ENCODE data around the gene CARHSP1.
"Not testable (repeated sequence)": the region's sequence is repeated elsewhere in the genome, so short reads cannot be mapped to it uniquely, and the experiment has no call there.

The CARHSP1 gene

DNA sequence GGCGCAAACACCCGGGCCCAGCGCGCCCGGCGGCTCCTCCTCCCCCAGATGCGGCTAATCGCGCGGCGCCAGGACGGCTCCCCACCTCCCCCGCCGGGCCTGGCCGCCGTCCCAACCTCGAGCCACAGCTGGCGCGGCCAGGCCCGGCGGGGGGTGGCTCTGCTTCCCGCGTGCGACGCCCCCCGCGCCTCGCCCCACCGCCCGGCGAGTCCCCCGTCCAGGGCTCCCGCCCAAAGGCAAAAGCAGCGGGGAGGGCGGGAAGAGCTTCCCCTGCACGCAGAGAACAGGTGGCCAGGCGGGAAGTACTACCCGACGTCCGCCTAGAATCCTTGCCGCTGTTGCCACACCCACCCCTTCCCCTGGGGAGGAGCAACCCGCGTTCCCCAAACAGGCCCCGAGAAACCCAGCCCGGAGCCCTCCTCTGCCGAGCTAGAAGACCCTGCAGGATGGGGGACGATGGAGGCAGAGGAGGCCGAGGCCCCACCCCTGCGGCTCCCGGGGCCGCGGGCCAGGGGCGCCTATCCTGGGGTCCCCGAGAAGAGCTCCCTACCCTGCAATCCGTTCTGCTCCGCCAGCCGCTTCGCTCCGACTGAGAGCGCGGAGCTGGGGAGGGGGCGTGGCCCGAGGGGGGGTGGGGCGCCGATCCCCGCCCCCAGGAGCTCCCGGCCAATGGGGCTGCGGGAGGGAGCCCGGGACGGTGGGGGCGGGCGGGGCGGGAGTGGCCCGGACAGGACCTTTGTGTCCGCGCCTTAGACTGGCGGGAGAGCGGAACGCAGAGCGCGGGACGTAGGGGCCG lies at the start of gene CARHSP1:
CARHSP1 (minus strand) TSS at position 591 of the 796 bp plus-strand sequence. CDS start 9,678 bp downstream, outside the sequence.
- DNase-seq = peak; percentile 90
- peaks cover 23% of the 10 kb centered on the region for H3K36me3 Mint-ChIP-seq (ENCODE audit: low read depth)
- no peaks in the 10 kb centered on the region for H3K27me3 Mint-ChIP-seq
- peaks cover 51% of the 10 kb centered on the region for H3K4me1 Mint-ChIP-seq (ENCODE audit: low read depth)
- no peaks in the 10 kb centered on the region for H3K9me3 Mint-ChIP-seq
- H3K4me3 Mint-ChIP-seq = peak within 1 kb of the TSS; percentile 89
- peak within 1 kb of the TSS; percentile 94 for H3K27ac Mint-ChIP-seq

- H3K4me3 Mint-ChIP-seq, H3K9me3 Mint-ChIP-seq, DNase-seq, H3K27me3 Mint-ChIP-seq: not testable (repeated sequence)
- H3K36me3 Mint-ChIP-seq (ENCODE audit: low read depth) = peaks cover 97% of the 10 kb centered on the region
- H3K4me1 Mint-ChIP-seq (ENCODE audit: low read depth) = peaks cover 55% of the 10 kb centered on the region
- H3K27ac Mint-ChIP-seq = peak overlapping the region; percentile 47
Observed at GRCh38 chr16:8917336-8917735, 48.5 kb upstream of the CARHSP1 start.

DNA sequence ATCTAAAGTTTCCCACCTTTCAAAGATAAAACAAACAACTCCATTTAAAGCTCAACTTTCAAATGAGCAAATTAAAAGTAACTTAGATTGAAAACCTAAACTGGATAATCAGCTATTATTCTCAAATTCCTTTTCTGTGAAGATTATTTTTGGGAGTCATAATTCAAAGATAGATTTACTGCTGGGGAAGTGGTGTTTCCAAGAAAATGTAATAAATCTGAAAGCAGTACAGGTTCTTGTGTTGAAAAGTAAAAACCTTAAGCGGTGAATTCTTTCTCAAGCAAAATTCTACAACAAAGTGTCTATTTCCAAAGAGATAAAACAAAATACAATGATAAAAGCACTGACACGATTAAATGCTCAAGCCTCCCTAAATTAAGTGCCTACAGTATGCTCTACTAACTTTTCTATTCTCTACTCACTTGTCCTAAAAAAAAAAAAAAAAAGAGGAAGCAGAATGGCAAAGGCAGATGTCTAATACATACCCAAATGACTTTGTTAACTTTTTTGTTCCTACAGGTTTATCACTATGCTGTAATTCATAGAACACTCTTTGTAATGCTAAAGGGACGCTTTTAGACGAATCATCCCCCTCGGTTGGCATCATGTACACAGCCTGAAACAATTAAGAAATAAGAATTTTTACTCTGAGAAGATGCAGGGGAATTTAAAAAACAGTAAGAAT lies 47.9 kb upstream of the CARHSP1 start:
- Mint-ChIP-seq H3K4me3 (no peak overlapping the region), H3K36me3 (ENCODE audit: low read depth) (peaks cover 97% of the 10 kb centered on the region), H3K9me3 (no peaks in the 10 kb centered on the region), H3K27me3 (no peaks in the 10 kb centered on the region), H3K27ac (peak overlapping the region; percentile 72), H3K4me1 (ENCODE audit: low read depth) (peaks cover 49% of the 10 kb centered on the region)
- no peak for DNase-seq

GRCh38 chr16:8915722-8916301 lies 47.0 kb upstream of the CARHSP1 start:
- H3K27ac Mint-ChIP-seq = peak overlapping the region; percentile 66
- no peak for DNase-seq
- H3K4me1 Mint-ChIP-seq (ENCODE audit: low read depth) = peaks cover 48% of the 10 kb centered on the region
- H3K9me3 Mint-ChIP-seq = no peaks in the 10 kb centered on the region
- no peaks in the 10 kb centered on the region for H3K27me3 Mint-ChIP-seq
- no peak overlapping the region for H3K4me3 Mint-ChIP-seq
- H3K36me3 Mint-ChIP-seq (ENCODE audit: low read depth) = peaks cover 97% of the 10 kb centered on the region

GRCh38 chr16:8914098-8914497 lies 45.3 kb upstream of the CARHSP1 start:
- Mint-ChIP-seq H3K36me3 (ENCODE audit: low read depth) (peaks cover 97% of the 10 kb centered on the region), H3K4me1 (ENCODE audit: low read depth) (peaks cover 39% of the 10 kb centered on the region), H3K9me3 (no peaks in the 10 kb centered on the region), H3K4me3 (no peak overlapping the region), H3K27me3 (no peaks in the 10 kb centered on the region), H3K27ac (peak overlapping the region; percentile 70)
- DNase-seq = no peak

DNA sequence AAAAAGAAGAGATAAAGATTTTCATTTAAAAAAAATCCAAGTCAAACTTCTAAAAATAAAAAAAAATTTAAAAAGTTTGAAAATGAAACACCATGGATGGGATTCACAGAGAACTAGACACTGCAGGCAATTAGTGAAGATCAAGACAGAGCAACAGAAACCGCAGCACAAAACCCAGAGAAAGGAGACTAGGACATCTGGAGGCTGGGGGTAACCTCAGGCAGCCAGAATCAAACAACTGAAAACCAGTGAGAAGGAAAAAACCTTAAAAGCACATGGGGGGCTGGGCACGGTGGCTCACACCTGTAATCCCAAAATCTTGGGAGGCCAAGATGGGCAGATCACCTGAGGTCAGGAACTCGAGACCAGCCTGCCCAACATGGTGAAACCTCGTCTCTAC lies 44.0 kb upstream of the CARHSP1 start:
- Mint-ChIP-seq H3K27ac (peak overlapping the region; percentile 70), H3K27me3 (no peaks in the 10 kb centered on the region), H3K9me3 (no peaks in the 10 kb centered on the region), H3K4me3 (no peak overlapping the region), H3K4me1 (ENCODE audit: low read depth) (peaks cover 36% of the 10 kb centered on the region), H3K36me3 (ENCODE audit: low read depth) (peaks cover 97% of the 10 kb centered on the region)
- no peak for DNase-seq

GRCh38 chr16:8910811-8911210 lies 42.0 kb upstream of the CARHSP1 start:
- peaks cover 39% of the 10 kb centered on the region for H3K4me1 Mint-ChIP-seq (ENCODE audit: low read depth)
- H3K4me3 Mint-ChIP-seq = no peak overlapping the region
- DNase-seq = no peak
- H3K9me3 Mint-ChIP-seq = no peaks in the 10 kb centered on the region
- peak overlapping the region; percentile 78 for H3K27ac Mint-ChIP-seq
- H3K27me3 Mint-ChIP-seq = no peaks in the 10 kb centered on the region
- H3K36me3 Mint-ChIP-seq (ENCODE audit: low read depth) = peaks cover 95% of the 10 kb centered on the region

- peak overlapping the region; percentile 87 for H3K27ac Mint-ChIP-seq
- no peaks in the 10 kb centered on the region for H3K27me3 Mint-ChIP-seq
- no peak for DNase-seq
- peaks cover 34% of the 10 kb centered on the region for H3K4me1 Mint-ChIP-seq (ENCODE audit: low read depth)
- no peaks in the 10 kb centered on the region for H3K9me3 Mint-ChIP-seq
- H3K36me3 Mint-ChIP-seq (ENCODE audit: low read depth) = peaks cover 94% of the 10 kb centered on the region
- H3K4me3 Mint-ChIP-seq = no peak overlapping the region
Observed at GRCh38 chr16:8908810-8909468, 40.1 kb upstream of the CARHSP1 start.

- H3K4me1 Mint-ChIP-seq (ENCODE audit: low read depth) = peaks cover 28% of the 10 kb centered on the region
- H3K27me3 Mint-ChIP-seq = no peaks in the 10 kb centered on the region
- peaks cover 95% of the 10 kb centered on the region for H3K36me3 Mint-ChIP-seq (ENCODE audit: low read depth)
- H3K4me3 Mint-ChIP-seq = no peak overlapping the region
- H3K27ac Mint-ChIP-seq = peak overlapping the region; percentile 87
- H3K9me3 Mint-ChIP-seq = no peaks in the 10 kb centered on the region
- no peak for DNase-seq
Observed at GRCh38 chr16:8907096-8907495, 38.3 kb upstream of the CARHSP1 start.

DNA sequence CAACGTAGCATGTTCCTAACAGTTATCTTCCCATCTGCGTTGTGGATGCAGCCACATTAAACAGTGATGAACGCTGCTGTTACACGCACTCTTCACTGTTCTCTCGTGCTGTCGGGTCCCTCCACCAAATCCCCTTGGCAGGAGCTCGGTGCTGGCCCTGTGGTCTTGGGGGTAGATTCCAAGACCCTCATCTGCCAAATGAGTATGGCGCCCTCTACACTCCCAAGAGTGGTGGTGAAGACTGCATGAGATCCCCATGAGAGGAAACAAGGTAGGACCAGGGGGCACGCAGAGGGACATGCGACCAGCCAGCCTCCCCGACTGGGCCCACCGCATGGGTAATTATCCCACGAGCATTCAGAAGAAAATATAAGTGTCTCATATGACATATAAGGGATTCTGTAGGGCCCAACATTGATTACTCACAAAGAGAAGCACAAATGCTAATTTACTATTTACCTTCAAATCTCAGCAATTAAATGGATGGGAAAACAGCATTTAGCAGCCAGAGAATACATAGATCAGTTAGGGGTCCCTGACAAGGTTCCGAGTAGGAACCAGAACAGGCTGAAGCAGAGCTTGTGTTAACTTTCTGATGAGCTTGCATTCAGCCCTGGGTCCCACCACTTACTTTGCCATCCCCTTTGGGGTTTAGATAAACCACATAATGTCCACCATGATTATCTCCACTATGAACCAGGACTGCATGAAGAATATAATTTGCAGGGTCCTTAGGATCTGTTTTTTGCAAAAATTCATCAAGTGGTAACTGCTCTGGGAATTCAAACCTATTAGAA lies 37.2 kb upstream of the CARHSP1 start:
- H3K27ac Mint-ChIP-seq = peak overlapping the region; percentile 68
- H3K27me3 Mint-ChIP-seq = no peaks in the 10 kb centered on the region
- H3K9me3 Mint-ChIP-seq = no peaks in the 10 kb centered on the region
- no peak overlapping the region for H3K4me3 Mint-ChIP-seq
- H3K36me3 Mint-ChIP-seq (ENCODE audit: low read depth) = peaks cover 95% of the 10 kb centered on the region
- no peak for DNase-seq
- H3K4me1 Mint-ChIP-seq (ENCODE audit: low read depth) = peaks cover 21% of the 10 kb centered on the region

GRCh38 chr16:8905168-8905762 lies 36.5 kb upstream of the CARHSP1 start:
- H3K36me3 Mint-ChIP-seq (ENCODE audit: low read depth) = peaks cover 95% of the 10 kb centered on the region
- H3K4me1 Mint-ChIP-seq (ENCODE audit: low read depth) = peaks cover 14% of the 10 kb centered on the region
- H3K9me3 Mint-ChIP-seq = no peaks in the 10 kb centered on the region
- H3K4me3 Mint-ChIP-seq = no peak overlapping the region
- H3K27ac Mint-ChIP-seq = peak overlapping the region; percentile 68
- DNase-seq = no peak
- H3K27me3 Mint-ChIP-seq = no peaks in the 10 kb centered on the region

DNA sequence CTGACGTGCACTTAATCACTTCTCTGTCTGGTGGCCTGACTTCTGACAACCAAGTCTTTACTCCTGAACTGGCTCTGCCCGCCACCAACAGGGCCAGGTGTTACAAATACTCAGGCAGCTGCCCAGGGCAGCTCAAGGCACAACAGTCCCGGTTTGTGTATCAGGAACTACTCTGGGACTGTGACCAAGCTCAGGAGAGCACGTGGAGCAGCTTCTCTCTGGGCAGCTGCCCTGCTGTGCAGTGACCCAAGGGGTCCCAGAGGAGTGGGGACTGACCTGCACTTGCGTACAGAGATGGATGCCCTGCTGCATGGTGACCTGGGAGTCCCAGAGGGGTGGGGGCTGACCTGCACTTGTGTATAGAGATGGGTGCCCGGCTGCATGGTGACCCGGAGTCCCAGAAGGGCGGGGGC lies 35.2 kb upstream of the CARHSP1 start:
- Mint-ChIP-seq H3K4me3 (no peak overlapping the region), H3K27ac (peak overlapping the region; percentile 50), H3K4me1 (ENCODE audit: low read depth) (peaks cover 10% of the 10 kb centered on the region), H3K9me3 (no peaks in the 10 kb centered on the region), H3K27me3 (no peaks in the 10 kb centered on the region), H3K36me3 (ENCODE audit: low read depth) (peaks cover 96% of the 10 kb centered on the region)
- DNase-seq = no peak

GRCh38 chr16:8903004-8903403 lies 34.2 kb upstream of the CARHSP1 start:
- Mint-ChIP-seq H3K27ac (peak overlapping the region; percentile 64), H3K36me3 (ENCODE audit: low read depth) (peaks cover 96% of the 10 kb centered on the region), H3K4me1 (ENCODE audit: low read depth) (peaks cover 9% of the 10 kb centered on the region), H3K4me3 (no peak overlapping the region), H3K9me3 (no peaks in the 10 kb centered on the region), H3K27me3 (no peaks in the 10 kb centered on the region)
- DNase-seq = no peak

Measured in activated T-cell treated with anti-CD3 and anti-CD28 coated beads, Interleukin-2, amount 50 U/mL, for 24 hours (primary cell).